HEK293 (cell line): ENCODE measurements around the gene SLC17A9.

Experiments
- SCRT1 ChIP-seq: fragments of 450-650 bp; formaldehyde crosslinking; IDR thresholded peaks from 2 replicates; pipeline ENCODE4 v1.5.1; 2016; ENCODE audit warnings: missing biosample characterization, missing genetic modification characterization, borderline replicate concordance
- SETDB1 ChIP-seq: IDR thresholded peaks from one replicate; pipeline ENCODE4 v1.6.1; 2017; ENCODE audit warnings: mild to moderate bottlenecking, low read length, moderate library complexity, mixed read lengths; ENCODE audit not compliant: insufficient read length
- ZNF112 ChIP-seq: fragments of 450-650 bp; formaldehyde crosslinking; IDR thresholded peaks from 2 replicates; pipeline ENCODE4 v1.5.0; 2017; ENCODE audit warnings: missing biosample characterization, missing genetic modification characterization
- ZNF350 ChIP-seq: fragments of 450-650 bp; formaldehyde crosslinking; IDR thresholded peaks from 2 replicates; pipeline ENCODE4 v1.5.0; 2017; ENCODE audit warnings: missing biosample characterization, mild to moderate bottlenecking, missing genetic modification characterization
- ZNF76 ChIP-seq: fragments of 450-650 bp; formaldehyde crosslinking; IDR thresholded peaks from 2 replicates; pipeline ENCODE4; 2016; ENCODE audit warnings: low read depth, missing biosample characterization, missing genetic modification characterization, borderline replicate concordance
- ZSCAN30 ChIP-seq: fragments of 450-650 bp; IDR thresholded peaks from 2 replicates; pipeline ENCODE4 v1.5.1; 2018; ENCODE audit warnings: missing biosample characterization, mild to moderate bottlenecking, missing genetic modification characterization, moderate library complexity
- TF ChIP-seq, protein P1 (sequence below): fragments of 450-650 bp; formaldehyde crosslinking; IDR thresholded peaks from 2 replicates; pipeline ENCODE4 v1.5.1; 2016; ENCODE audit warnings: missing biosample characterization, missing genetic modification characterization
- TF ChIP-seq, protein P2 (sequence below): fragments of 450-650 bp; formaldehyde crosslinking; IDR thresholded peaks from 2 replicates; pipeline ENCODE4 v1.5.1; 2016; ENCODE audit warnings: missing biosample characterization, missing genetic modification characterization
- TF ChIP-seq, protein P3 (sequence below): fragments of 450-650 bp; formaldehyde crosslinking; IDR thresholded peaks from 2 replicates; pipeline ENCODE4 v1.5.1; 2016; ENCODE audit warnings: missing biosample characterization, missing genetic modification characterization

DNA sequence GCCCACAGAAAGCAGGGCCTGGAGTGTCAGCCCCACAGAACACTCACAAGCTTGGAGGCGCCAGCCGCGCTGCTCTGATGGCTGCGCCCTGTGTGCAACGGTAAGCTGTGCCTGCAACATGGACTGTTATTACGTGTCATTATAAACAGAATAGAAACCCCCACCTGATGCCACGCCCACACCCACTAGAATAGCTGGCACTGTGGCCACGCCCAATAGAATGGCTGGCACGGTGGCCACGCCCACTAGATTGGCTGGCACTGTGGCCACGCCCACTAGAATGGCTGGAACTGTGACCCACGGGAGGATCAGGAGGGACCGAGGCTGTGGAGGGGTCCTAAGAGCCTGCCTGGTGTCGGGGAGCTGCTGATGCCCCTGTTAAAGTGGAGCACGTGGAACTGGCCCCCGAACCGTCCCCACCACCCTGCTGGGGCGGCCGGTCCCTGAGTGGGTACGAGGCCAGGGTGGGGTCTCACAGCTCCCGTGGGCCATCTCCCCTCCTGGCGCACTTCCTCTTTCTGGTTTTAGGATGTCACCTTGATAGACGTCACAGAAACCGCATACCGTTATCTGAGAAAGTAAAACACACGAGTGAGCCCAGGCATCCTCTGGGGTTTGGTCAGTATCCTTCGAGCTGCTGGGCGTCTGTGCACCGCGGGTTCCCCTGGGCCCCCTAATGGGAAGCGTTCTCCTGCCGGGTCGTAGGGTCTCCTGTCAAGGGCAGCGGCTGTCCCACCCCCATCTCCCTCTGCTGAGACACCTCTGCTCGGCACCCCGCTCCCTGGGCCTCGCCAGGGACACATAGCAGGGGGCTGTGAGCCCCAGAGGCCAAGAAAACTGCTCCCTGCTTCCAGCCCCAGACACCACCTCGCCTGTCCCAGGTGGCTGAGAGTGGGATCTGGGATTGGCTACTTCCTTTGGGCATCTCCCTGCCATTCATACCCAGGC is 25.4 kb downstream of the SLC17A9 start:
- TF ChIP-seq, protein P1, sequence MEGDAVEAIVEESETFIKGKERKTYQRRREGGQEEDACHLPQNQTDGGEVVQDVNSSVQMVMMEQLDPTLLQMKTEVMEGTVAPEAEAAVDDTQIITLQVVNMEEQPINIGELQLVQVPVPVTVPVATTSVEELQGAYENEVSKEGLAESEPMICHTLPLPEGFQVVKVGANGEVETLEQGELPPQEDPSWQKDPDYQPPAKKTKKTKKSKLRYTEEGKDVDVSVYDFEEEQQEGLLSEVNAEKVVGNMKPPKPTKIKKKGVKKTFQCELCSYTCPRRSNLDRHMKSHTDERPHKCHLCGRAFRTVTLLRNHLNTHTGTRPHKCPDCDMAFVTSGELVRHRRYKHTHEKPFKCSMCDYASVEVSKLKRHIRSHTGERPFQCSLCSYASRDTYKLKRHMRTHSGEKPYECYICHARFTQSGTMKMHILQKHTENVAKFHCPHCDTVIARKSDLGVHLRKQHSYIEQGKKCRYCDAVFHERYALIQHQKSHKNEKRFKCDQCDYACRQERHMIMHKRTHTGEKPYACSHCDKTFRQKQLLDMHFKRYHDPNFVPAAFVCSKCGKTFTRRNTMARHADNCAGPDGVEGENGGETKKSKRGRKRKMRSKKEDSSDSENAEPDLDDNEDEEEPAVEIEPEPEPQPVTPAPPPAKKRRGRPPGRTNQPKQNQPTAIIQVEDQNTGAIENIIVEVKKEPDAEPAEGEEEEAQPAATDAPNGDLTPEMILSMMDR (tag by site-specific recombination) = no peak
- TF ChIP-seq, protein P2, sequence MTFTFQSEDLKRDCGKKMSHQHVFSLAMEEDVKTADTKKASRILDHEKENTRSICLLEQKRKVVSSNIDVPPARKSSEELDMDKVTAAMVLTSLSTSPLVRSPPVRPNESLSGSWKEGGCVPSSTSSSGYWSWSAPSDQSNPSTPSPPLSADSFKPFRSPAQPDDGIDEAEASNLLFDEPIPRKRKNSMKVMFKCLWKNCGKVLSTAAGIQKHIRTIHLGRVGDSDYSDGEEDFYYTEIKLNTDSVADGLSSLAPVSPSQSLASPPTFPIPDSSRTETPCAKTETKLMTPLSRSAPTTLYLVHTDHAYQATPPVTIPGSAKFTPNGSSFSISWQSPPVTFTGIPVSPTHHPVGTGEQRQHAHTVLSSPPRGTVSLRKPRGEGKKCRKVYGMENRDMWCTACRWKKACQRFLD = no peak
- TF ChIP-seq ZNF112 (tag by site-specific recombination) = no peak
- no peak for TF ChIP-seq SETDB1
- no peak for TF ChIP-seq ZNF350 (tag by site-specific recombination)
- no peak for TF ChIP-seq ZSCAN30 (tag by site-specific recombination)
- TF ChIP-seq, protein P3, sequence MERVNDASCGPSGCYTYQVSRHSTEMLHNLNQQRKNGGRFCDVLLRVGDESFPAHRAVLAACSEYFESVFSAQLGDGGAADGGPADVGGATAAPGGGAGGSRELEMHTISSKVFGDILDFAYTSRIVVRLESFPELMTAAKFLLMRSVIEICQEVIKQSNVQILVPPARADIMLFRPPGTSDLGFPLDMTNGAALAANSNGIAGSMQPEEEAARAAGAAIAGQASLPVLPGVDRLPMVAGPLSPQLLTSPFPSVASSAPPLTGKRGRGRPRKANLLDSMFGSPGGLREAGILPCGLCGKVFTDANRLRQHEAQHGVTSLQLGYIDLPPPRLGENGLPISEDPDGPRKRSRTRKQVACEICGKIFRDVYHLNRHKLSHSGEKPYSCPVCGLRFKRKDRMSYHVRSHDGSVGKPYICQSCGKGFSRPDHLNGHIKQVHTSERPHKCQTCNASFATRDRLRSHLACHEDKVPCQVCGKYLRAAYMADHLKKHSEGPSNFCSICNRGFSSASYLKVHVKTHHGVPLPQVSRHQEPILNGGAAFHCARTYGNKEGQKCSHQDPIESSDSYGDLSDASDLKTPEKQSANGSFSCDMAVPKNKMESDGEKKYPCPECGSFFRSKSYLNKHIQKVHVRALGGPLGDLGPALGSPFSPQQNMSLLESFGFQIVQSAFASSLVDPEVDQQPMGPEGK (tag by site-specific recombination) = no peak
- no peak for TF ChIP-seq SCRT1 (tag by site-specific recombination)
- TF ChIP-seq ZNF76 (tag by site-specific recombination) = no peak
